ENCODE results near the gene ANKRD29.

ANKRD29 gene

DNA sequence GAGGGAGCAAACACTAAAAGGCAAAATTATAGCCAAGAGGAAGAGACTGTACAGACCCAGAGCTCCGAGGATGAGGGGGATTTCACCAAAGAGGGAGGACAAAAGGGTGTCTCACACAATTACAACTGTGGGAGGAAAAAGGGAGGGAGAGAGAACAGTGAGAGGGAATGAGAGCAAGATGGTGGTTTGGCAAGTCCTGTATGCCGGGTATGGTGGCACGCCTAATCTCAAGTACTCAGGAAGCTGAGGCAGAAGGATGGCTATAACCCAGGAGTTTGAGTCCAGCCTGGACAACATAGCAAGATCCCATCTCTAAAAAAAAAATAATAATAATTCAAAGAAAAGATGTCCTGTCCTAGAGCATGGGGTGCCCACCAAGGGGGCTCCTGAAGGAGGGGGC, 110.7 kb downstream of the ANKRD29 start:
- DNase-seq = no peak

DNA sequence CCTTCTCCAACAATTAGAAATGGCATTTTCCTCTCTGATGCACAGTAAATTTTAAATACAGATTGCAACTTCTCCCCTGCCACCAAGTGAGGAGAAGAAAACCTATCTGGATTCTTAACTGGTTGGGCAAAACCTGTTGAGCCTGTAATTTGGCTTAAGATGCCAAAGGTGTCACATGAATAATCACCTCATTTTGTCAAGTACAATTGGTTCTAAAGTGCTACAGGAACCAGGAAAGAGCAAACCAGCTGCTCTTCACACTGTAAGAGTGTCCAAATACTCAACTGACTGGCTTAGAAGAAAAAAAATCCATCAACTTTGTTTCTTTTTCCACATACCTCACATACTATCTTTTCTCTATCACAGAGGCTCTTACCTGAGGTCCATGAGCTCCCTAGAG, 111.8 kb downstream of the ANKRD29 start:
- no peak for DNase-seq

Data from NCI-H1930 (cell line).